ENCODE measurements around the gene OOSP4A.

DNA sequence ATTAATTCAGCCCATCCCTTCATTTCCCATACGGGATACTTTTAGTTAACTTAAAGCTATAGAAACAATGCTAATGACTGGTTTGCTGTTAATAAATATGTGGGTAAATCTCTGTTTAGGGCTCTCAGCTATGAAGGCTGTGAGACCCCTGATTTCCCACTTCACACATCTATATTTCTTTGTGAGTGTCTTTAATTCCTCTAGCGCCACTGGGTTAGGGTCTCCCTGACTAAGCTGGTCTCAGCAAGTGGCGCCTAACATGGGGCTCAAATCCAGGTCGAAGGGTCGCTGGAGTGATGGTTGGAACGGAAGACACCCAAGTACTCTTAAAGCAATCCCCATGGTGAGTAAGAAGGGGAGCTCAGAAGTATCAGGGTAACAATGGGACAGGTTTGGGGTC, 40.0 kb upstream of the OOSP4A start:
- TF ChIP-seq SIN3A (IDR thresholded peaks at IDR 0.05; ENCODE audit: borderline replicate concordance, insufficient read depth, low read length): no peak
- TF ChIP-seq POLR2AphosphoS5 (IDR thresholded peaks at IDR 0.05; ENCODE audit: low read depth, low read length): no peak

Data from PFSK-1 (cell line).